Muscle of back (tissue), 13 donors: ENCODE results near the gene OGDHL. TPM values are rescaled to one million over a fixed set of nuclear protein-coding genes. Genes with fewer than 3 reads are reported as not detected.
A peak's percentile ranks its signal among the peaks of the same experiment; 100 is the strongest.
"Not testable (repeated sequence)": the region's sequence is repeated elsewhere in the genome, so short reads cannot be mapped to it uniquely, and the experiment has no call there.

ENCODE experiments used
- DNase-seq, 3 donors: peaks; one replicate each; pipeline versions ENCODE4 v3.0.0 to v3.0.0-alpha.2; 2013
- long read RNA-seq, 9 donors: transcript quantifications; one replicate each; lab custom pipeline, GENCODE V29; 2026
- polyA plus RNA-seq, 10 donors: library from polyadenylated mRNA; unstranded; fragments of 120-200 nt; gene quantifications; one replicate each; pipeline ENCODE4 v1.2.1, GENCODE V29; 2013; ENCODE audit not compliant: insufficient read length in 10 of 10

Gene OGDHL
- polyA plus RNA-seq = 1 to 10 TPM in 1 of 10 donors, under 1 TPM in 9; 0.25 to 1.2 (median 0.50) TPM
- long read RNA-seq, donor 1 = 0 reads
- long read RNA-seq, donor 2 = 0 reads
- long read RNA-seq, donor 3 = 0 reads
- long read RNA-seq, donor 4 = 0 reads
- long read RNA-seq, donor 5 = 0 reads
- long read RNA-seq, donor 6 = 0 reads
- long read RNA-seq, donor 7 = 0 reads
- long read RNA-seq, donor 8 = 0 reads
- long read RNA-seq, donor 9 = 0 reads

GRCh38 chr10:49761789-49762565 is at the start of gene OGDHL:
Gene OGDHL, minus strand, starts transcription at chr10:49762323. Its CDS starts 3,731 bp downstream, at chr10:49758592.
- DNase-seq = peak; percentile 35 to 79 (median 66)

- DNase-seq = no peak
Observed at GRCh38 chr10:49803988-49804387, 41.9 kb upstream of the OGDHL start.

GRCh38 chr10:49798275-49798674 is 36.2 kb upstream of the OGDHL start:
- no peak for DNase-seq

- DNase-seq = no peak
Observed at GRCh38 chr10:49791100-49791499, 29.0 kb upstream of the OGDHL start.

- DNase-seq = no peak
Observed at GRCh38 chr10:49784681-49785080, 22.6 kb upstream of the OGDHL start.

- no peak for DNase-seq
Observed at GRCh38 chr10:49783645-49784044, 21.5 kb upstream of the OGDHL start.

GRCh38 chr10:49781247-49781646 is 19.1 kb upstream of the OGDHL start:
- no peak for DNase-seq

- no peak for DNase-seq
Observed at GRCh38 chr10:49778197-49778596, 16.1 kb upstream of the OGDHL start.

- DNase-seq = no peak
Observed at GRCh38 chr10:49776851-49777250, 14.7 kb upstream of the OGDHL start.

- no peak for DNase-seq
Observed at GRCh38 chr10:49775014-49775413, 12.9 kb upstream of the OGDHL start.

- DNase-seq = not testable (repeated sequence)
Observed at GRCh38 chr10:49772944-49773343, 10.8 kb upstream of the OGDHL start.

- DNase-seq = not testable (repeated sequence)
Observed at GRCh38 chr10:49771046-49771445, 8.9 kb upstream of the OGDHL start.

GRCh38 chr10:49769692-49770091 is 7.6 kb upstream of the OGDHL start:
- DNase-seq = no peak

GRCh38 chr10:49768731-49769130 is 6.6 kb upstream of the OGDHL start:
- DNase-seq = no peak

GRCh38 chr10:49768329-49768728 is 6.2 kb upstream of the OGDHL start:
- DNase-seq = no peak

GRCh38 chr10:49767752-49768151 is 5.6 kb upstream of the OGDHL start:
- DNase-seq = no peak

GRCh38 chr10:49766484-49766883 is 4.4 kb upstream of the OGDHL start:
- no peak for DNase-seq

GRCh38 chr10:49762566-49762877 is 399 bp upstream of the OGDHL start:
- no peak for DNase-seq

- peak in 1 of 3 donors; percentile 14 for DNase-seq
Observed at GRCh38 chr10:49761201-49761788, 828 bp downstream of the OGDHL start.

GRCh38 chr10:49760789-49761188 is 1.3 kb downstream of the OGDHL start:
- DNase-seq = no peak

GRCh38 chr10:49759787-49760551 is 2.2 kb downstream of the OGDHL start:
- DNase-seq = no peak

GRCh38 chr10:49758249-49758930 is 3.7 kb downstream of the OGDHL start:
- no peak for DNase-seq
